ENCODE measurements around the gene SOX10.

DNA sequence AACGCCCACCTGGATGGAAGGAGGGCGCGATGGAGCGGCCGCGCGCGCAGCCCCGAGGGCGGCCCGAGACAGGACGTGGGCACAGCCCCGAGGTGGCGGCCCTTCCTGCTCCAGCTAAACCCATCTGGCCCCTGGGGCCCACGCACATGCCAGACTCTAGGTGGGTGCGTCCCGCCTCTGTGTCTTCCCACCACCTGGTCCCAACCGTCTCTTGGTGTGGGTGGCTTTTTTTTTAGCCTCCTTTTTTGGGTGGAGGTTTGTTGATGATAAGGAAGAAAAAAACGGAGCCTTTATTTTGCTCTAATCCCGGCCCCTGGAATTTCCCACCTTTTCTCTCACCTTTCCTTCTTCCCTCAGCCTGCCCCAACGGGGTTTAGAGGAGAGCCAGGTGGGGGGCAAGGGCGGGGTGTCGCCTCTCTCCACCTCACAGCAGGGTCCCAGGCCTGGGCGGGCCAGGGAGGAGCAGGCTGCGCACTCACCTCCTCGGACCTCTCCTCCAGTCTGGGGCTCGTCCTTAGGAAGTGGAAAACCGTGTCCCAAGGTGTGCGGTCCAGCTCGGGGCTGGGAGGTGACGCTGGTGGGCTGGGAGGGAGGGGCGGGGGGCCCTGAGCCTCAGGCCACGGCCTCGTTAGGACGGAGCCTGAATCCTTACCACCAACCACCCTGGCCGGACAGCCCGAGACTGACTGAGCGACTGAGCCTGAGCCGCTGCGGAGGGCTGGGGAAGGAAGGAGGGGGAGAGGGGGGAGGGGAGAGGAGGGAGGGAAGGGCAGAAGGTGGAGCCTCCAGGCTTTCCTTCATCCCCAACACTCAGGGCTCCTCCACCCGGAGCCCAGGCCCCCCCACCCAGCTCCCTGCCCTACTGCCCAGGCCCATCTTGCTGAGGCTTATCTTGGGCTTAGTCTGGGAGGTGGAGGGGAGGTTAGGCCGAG, at the start of gene SOX10:
- TF ChIP-seq, protein P1, sequence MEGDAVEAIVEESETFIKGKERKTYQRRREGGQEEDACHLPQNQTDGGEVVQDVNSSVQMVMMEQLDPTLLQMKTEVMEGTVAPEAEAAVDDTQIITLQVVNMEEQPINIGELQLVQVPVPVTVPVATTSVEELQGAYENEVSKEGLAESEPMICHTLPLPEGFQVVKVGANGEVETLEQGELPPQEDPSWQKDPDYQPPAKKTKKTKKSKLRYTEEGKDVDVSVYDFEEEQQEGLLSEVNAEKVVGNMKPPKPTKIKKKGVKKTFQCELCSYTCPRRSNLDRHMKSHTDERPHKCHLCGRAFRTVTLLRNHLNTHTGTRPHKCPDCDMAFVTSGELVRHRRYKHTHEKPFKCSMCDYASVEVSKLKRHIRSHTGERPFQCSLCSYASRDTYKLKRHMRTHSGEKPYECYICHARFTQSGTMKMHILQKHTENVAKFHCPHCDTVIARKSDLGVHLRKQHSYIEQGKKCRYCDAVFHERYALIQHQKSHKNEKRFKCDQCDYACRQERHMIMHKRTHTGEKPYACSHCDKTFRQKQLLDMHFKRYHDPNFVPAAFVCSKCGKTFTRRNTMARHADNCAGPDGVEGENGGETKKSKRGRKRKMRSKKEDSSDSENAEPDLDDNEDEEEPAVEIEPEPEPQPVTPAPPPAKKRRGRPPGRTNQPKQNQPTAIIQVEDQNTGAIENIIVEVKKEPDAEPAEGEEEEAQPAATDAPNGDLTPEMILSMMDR (conservative IDR thresholded peaks at IDR 0.05; ENCODE audit: low read length), result no peak
- TF ChIP-seq EZH2phosphoT487 (IDR thresholded peaks at IDR 0.05; ENCODE audit: borderline replicate concordance, low read depth, low read length), result no peak

All from OCI-LY7 (cell line).